Measurements from ENCODE around the gene MAP3K5.

Gene MAP3K5

GRCh38 chr6:136812174-136812573 lies 19.9 kb upstream of the MAP3K5 start:
- no peak overlapping the region for H3K4me2 ChIP-seq (ENCODE audit: low read length)
- H3K36me3 ChIP-seq (ENCODE audit: insufficient read depth, low read length): no peaks in the 10 kb centered on the region
- no peaks in the 10 kb centered on the region for H3K4me1 ChIP-seq (ENCODE audit: insufficient read depth, low read length, severe bottlenecking)
- TF ChIP-seq, protein P1, sequence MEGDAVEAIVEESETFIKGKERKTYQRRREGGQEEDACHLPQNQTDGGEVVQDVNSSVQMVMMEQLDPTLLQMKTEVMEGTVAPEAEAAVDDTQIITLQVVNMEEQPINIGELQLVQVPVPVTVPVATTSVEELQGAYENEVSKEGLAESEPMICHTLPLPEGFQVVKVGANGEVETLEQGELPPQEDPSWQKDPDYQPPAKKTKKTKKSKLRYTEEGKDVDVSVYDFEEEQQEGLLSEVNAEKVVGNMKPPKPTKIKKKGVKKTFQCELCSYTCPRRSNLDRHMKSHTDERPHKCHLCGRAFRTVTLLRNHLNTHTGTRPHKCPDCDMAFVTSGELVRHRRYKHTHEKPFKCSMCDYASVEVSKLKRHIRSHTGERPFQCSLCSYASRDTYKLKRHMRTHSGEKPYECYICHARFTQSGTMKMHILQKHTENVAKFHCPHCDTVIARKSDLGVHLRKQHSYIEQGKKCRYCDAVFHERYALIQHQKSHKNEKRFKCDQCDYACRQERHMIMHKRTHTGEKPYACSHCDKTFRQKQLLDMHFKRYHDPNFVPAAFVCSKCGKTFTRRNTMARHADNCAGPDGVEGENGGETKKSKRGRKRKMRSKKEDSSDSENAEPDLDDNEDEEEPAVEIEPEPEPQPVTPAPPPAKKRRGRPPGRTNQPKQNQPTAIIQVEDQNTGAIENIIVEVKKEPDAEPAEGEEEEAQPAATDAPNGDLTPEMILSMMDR (IDR thresholded peaks at IDR 0.05; ENCODE audit: low read length): no peak
- no peak for TF ChIP-seq EZH2 (IDR thresholded peaks at IDR 0.05; ENCODE audit: borderline replicate concordance, low read length)
- no peaks in the 10 kb centered on the region for H3F3A ChIP-seq (ENCODE audit: insufficient read depth, low read length)
- H3K79me2 ChIP-seq (ENCODE audit: insufficient read depth, low read length): no peaks in the 10 kb centered on the region
- H3K9ac ChIP-seq (ENCODE audit: low read length): no peak overlapping the region
- H3K27ac ChIP-seq (ENCODE audit: low read depth, low read length, poor library complexity, severe bottlenecking): no peak overlapping the region
- H4K20me1 ChIP-seq (ENCODE audit: insufficient read depth, low read length): no peaks in the 10 kb centered on the region
- H2AFZ ChIP-seq (ENCODE audit: low read length): no peak overlapping the region
- no peaks in the 10 kb centered on the region for H3K27me3 ChIP-seq (ENCODE audit: insufficient read depth, low read length)
- no peak overlapping the region for H3K4me3 ChIP-seq (ENCODE audit: low read depth, low read length, poor library complexity, severe bottlenecking)
- no peaks in the 10 kb centered on the region for H3K9me3 ChIP-seq (ENCODE audit: low read length)
- H3K9me2 ChIP-seq (ENCODE audit: low read depth, low read length): no peaks in the 10 kb centered on the region

DNA sequence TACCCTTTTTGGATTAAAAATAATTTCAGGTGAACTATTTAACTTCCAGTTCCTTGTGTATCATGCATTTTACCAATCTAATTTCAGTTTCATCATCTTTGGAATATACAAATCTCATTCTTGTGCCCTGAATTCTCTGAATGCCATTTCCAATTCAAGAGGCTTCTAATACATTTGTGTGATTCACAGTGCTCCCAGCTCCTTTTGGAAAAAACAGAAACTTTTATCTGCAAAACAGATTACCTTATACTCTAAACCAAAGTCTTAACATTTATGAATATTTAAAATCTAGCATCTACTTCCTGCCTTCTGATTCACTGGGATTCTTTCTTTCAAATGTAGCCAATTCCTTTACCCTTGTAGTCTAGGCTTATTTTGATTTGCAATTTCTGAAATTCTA lies 19.0 kb upstream of the MAP3K5 start:
- Histone ChIP-seq H3K36me3 (ENCODE audit: insufficient read depth, low read length) (no peaks in the 10 kb centered on the region), H3K9me3 (ENCODE audit: low read length) (no peaks in the 10 kb centered on the region), H2AFZ (ENCODE audit: low read length) (no peak overlapping the region), H3K27ac (ENCODE audit: low read depth, low read length, poor library complexity, severe bottlenecking) (no peak overlapping the region), H3K4me2 (ENCODE audit: low read length) (no peak overlapping the region), H3K9me2 (ENCODE audit: low read depth, low read length) (no peaks in the 10 kb centered on the region), H3K9ac (ENCODE audit: low read length) (no peak overlapping the region), H3K79me2 (ENCODE audit: insufficient read depth, low read length) (no peaks in the 10 kb centered on the region), H4K20me1 (ENCODE audit: insufficient read depth, low read length) (no peaks in the 10 kb centered on the region), H3K27me3 (ENCODE audit: insufficient read depth, low read length) (no peaks in the 10 kb centered on the region), H3K4me3 (ENCODE audit: low read depth, low read length, poor library complexity, severe bottlenecking) (no peak overlapping the region), H3F3A (ENCODE audit: insufficient read depth, low read length) (no peaks in the 10 kb centered on the region), H3K4me1 (ENCODE audit: insufficient read depth, low read length, severe bottlenecking) (no peaks in the 10 kb centered on the region)
- no peak for TF ChIP-seq EZH2 (IDR thresholded peaks at IDR 0.05; ENCODE audit: borderline replicate concordance, low read length)
- TF ChIP-seq, protein P1 (IDR thresholded peaks at IDR 0.05; ENCODE audit: low read length): no peak

DNA sequence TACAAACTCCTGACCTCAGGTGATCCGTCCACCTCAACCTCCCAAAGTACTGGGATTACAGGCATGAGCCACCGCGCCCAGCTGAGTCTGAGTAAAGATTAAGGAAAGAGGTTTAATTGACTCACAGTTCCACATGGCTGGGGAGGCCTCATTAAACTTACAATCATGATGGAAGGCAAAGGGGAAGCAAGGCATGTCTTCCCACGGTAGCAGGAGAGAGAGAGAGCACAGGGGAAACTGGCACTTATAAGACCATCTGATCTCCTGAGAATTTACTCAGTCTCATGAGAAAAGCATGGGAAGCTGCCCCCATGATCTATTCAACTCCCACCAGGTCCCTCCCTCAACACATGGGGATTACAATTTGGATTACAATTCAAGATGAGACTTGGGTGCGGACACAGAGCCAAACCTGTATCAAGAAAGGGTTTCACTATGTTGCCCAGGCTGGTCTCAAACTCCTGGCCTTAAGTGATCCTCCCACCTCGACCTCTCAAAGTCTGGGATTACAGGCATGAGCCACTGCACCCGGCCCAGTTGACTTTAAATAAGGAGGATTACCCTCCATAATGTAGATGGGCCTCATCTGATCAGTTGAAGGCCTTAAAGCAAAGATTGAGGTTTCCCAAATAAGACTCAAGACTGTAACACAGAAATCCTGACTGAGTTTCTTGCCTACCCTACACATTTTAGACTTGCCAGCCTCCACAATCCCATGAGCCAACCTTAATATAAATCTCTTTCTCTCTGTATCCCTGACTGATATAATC lies 17.0 kb upstream of the MAP3K5 start:
- no peaks in the 10 kb centered on the region for H3K4me1 ChIP-seq (ENCODE audit: insufficient read depth, low read length, severe bottlenecking)
- no peak for TF ChIP-seq EZH2 (IDR thresholded peaks at IDR 0.05; ENCODE audit: borderline replicate concordance, low read length)
- TF ChIP-seq, protein P1 (IDR thresholded peaks at IDR 0.05; ENCODE audit: low read length): no peak
- no peak overlapping the region for H2AFZ ChIP-seq (ENCODE audit: low read length)
- no peak overlapping the region for H3K4me2 ChIP-seq (ENCODE audit: low read length)
- H3F3A ChIP-seq (ENCODE audit: insufficient read depth, low read length): no peaks in the 10 kb centered on the region
- no peak overlapping the region for H3K27ac ChIP-seq (ENCODE audit: low read depth, low read length, poor library complexity, severe bottlenecking)
- no peaks in the 10 kb centered on the region for H3K9me3 ChIP-seq (ENCODE audit: low read length)
- no peaks in the 10 kb centered on the region for H3K36me3 ChIP-seq (ENCODE audit: insufficient read depth, low read length)
- no peak overlapping the region for H3K4me3 ChIP-seq (ENCODE audit: low read depth, low read length, poor library complexity, severe bottlenecking)
- no peaks in the 10 kb centered on the region for H4K20me1 ChIP-seq (ENCODE audit: insufficient read depth, low read length)
- H3K27me3 ChIP-seq (ENCODE audit: insufficient read depth, low read length): no peaks in the 10 kb centered on the region
- H3K79me2 ChIP-seq (ENCODE audit: insufficient read depth, low read length): no peaks in the 10 kb centered on the region
- no peak overlapping the region for H3K9ac ChIP-seq (ENCODE audit: low read length)
- H3K9me2 ChIP-seq (ENCODE audit: low read depth, low read length): no peaks in the 10 kb centered on the region

All from OCI-LY1 (cell line).